ENCODE measurements around the gene RNF114.

DNA sequence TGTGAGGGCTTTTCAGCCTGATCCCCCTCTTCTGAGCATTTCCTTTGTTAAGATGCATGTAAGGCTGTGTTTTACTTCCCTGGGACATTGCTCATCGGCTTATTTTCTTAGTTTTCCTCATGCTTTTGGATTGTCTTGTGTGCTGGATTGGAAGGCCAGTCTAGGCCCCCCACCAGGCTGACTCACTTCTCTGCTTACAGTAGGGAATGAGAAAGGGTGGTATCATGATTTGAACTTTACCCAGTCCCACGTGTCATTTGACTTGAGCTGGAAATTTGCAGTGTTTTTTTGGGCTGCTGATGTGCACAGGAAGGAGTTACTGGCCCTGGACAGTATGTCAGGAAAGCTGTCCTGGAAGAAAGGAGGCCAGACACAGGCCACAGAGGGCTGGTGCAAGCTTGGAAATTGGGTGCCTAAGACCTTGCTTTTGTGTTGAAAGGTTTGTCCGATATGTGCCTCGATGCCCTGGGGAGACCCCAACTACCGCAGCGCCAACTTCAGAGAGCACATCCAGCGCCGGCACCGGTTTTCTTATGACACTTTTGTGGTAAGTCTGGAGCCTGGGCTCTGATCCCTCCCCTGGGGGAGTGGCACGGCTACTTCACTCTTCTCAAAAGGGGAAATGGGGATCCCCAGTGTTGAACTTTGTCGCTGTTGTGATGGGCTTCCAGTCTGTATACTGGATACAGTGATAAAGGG lies 12.8 kb downstream of the RNF114 start:
- TF ChIP-seq, protein P1, sequence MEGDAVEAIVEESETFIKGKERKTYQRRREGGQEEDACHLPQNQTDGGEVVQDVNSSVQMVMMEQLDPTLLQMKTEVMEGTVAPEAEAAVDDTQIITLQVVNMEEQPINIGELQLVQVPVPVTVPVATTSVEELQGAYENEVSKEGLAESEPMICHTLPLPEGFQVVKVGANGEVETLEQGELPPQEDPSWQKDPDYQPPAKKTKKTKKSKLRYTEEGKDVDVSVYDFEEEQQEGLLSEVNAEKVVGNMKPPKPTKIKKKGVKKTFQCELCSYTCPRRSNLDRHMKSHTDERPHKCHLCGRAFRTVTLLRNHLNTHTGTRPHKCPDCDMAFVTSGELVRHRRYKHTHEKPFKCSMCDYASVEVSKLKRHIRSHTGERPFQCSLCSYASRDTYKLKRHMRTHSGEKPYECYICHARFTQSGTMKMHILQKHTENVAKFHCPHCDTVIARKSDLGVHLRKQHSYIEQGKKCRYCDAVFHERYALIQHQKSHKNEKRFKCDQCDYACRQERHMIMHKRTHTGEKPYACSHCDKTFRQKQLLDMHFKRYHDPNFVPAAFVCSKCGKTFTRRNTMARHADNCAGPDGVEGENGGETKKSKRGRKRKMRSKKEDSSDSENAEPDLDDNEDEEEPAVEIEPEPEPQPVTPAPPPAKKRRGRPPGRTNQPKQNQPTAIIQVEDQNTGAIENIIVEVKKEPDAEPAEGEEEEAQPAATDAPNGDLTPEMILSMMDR (IDR thresholded peaks at IDR 0.05) = no peak
- TF ChIP-seq POLR2A (IDR thresholded peaks at IDR 0.05) = no peak
